IMR-90 (cell line): ENCODE data around the gene SPACA6. TPM values are rescaled to one million over a fixed set of nuclear protein-coding genes. Genes with fewer than 3 reads are reported as not detected.

ENCODE experiments used
- ATAC-seq: fragments of 200-7000 bp; cut with Tn5 transposase; 2 replicates; pipeline ENCODE4 v1.9.1; 2020; ENCODE audit warnings: low read depth, mild to moderate bottlenecking, moderate library complexity
- BruUV-seq: library from RNA; stranded (reverse); fragments of 400-500 nt; replicated peaks from 2 replicates; lab custom pipeline; 2021; lab: Mats Ljungman, UMichigan
- CTCF ChIA-PET: fragments of 300-600 bp; formaldehyde crosslinking; extraction: SDS; loops from one replicate; lab custom pipeline; 2021; ENCODE audit warnings: antibody characterized with exemption; lab: Yijun Ruan, JAX
- POLR2A ChIA-PET: fragments of 300-600 bp; sonication (Branson Sonifier 250); formaldehyde crosslinking; loops from one replicate; lab custom pipeline; 2022; ENCODE audit warnings: antibody characterized with exemption; ENCODE audit not compliant: unreplicated experiment; lab: Charles Lee
- DNase-seq: peaks from one replicate; pipeline ENCODE4 v3.0.0; 2013
- H2AFZ ChIP-seq: replicated peaks from 2 replicates; pipeline ENCODE3; 2013; ENCODE audit warnings: low read length, mild to moderate bottlenecking; ENCODE audit not compliant: poor library complexity
- H2AK5ac ChIP-seq: 2 replicates; pipeline ENCODE4 v1.6.1; 2013; ENCODE audit warnings: low read depth, low read length, inconsistent platforms
- H2AK9ac ChIP-seq: replicated peaks from 2 replicates; pipeline ENCODE3; 2013; ENCODE audit warnings: mild to moderate bottlenecking, low read depth, low read length, moderate library complexity; ENCODE audit not compliant: poor library complexity
- H2BK120ac ChIP-seq: 2 replicates; pipeline ENCODE4 v1.6.1; 2013; ENCODE audit warnings: low read depth, low read length, inconsistent platforms
- H2BK15ac ChIP-seq: 3 replicates; pipeline ENCODE4 v1.6.1; 2013; ENCODE audit warnings: low read depth, low read length, inconsistent platforms
- H2BK20ac ChIP-seq: 2 replicates; pipeline ENCODE4 v1.6.1; 2013; ENCODE audit warnings: low read depth, mild to moderate bottlenecking, inconsistent platforms, low read length, moderate library complexity
- H2BK5ac ChIP-seq: 2 replicates; pipeline ENCODE4 v1.6.1; 2013; ENCODE audit warnings: mild to moderate bottlenecking, low read depth, low read length, inconsistent platforms; ENCODE audit not compliant: poor library complexity, severe bottlenecking
- H3K14ac ChIP-seq: replicated peaks from 2 replicates; pipeline ENCODE4 v1.6.1; 2013; ENCODE audit warnings: low read depth, low read length, inconsistent platforms
- H3K18ac ChIP-seq: 2 replicates; pipeline ENCODE4 v1.6.1; 2013; ENCODE audit warnings: low read depth, low read length, control low read depth
- H3K23ac ChIP-seq: 2 replicates; pipeline ENCODE4 v1.6.1; 2013; ENCODE audit warnings: low read depth, low read length, inconsistent platforms
- H3K27ac ChIP-seq: 2 replicates; pipeline ENCODE4 v1.5.1; 2013; ENCODE audit warnings: mild to moderate bottlenecking, control low read depth, low read length; ENCODE audit not compliant: insufficient read depth
- H3K27me3 ChIP-seq: 2 replicates; pipeline ENCODE4 v1.6.1; 2013; ENCODE audit warnings: low read length; ENCODE audit not compliant: control insufficient read depth, insufficient read depth
- H3K36me3 ChIP-seq: 2 replicates; pipeline ENCODE4 v1.6.1; 2013; ENCODE audit warnings: low read length, mixed read lengths; ENCODE audit not compliant: control insufficient read depth, insufficient read depth
- H3K4ac ChIP-seq: 2 replicates; pipeline ENCODE4 v1.6.1; 2013; ENCODE audit warnings: low read depth, low read length, inconsistent platforms
- H3K4me1 ChIP-seq: 2 replicates; pipeline ENCODE4 v1.6.1; 2013; ENCODE audit warnings: low read length, mixed read lengths; ENCODE audit not compliant: control insufficient read depth, insufficient read depth
- H3K4me2 ChIP-seq: 2 replicates; pipeline ENCODE4 v1.6.1; 2013; ENCODE audit warnings: low read depth, mild to moderate bottlenecking, control low read depth, low read length, moderate library complexity
- H3K4me3 ChIP-seq: 2 replicates; pipeline ENCODE4 v1.5.1; 2013; ENCODE audit warnings: low read depth, mild to moderate bottlenecking, control low read depth, low read length, moderate library complexity; ENCODE audit not compliant: insufficient read depth
- H3K56ac ChIP-seq: 2 replicates; pipeline ENCODE4 v1.6.1; 2013; ENCODE audit warnings: low read length, inconsistent platforms; ENCODE audit not compliant: insufficient read depth; ENCODE audit errors: extremely low read depth
- H3K79me1 ChIP-seq, 2 experiments: 2 replicates each; pipeline ENCODE4 v1.6.1; 2013; ENCODE audit warnings: low read length in 2 of 2, inconsistent platforms in 1 of 2, low read depth in 1 of 2
- H3K9ac ChIP-seq: 2 replicates; pipeline ENCODE4 v1.6.1; 2013; ENCODE audit warnings: low read depth, low read length, control low read depth
- H3K9me1 ChIP-seq: 2 replicates; pipeline ENCODE4 v1.6.1; 2013; ENCODE audit warnings: low read length, inconsistent platforms; ENCODE audit not compliant: insufficient read depth
- H3K9me3 ChIP-seq: 2 replicates; pipeline ENCODE4 v1.6.1; 2013; ENCODE audit warnings: low read length; ENCODE audit not compliant: control insufficient read depth, insufficient read depth
- H4K20me1 ChIP-seq: 2 replicates; pipeline ENCODE4 v1.6.1; 2013; ENCODE audit warnings: low read length, inconsistent platforms; ENCODE audit not compliant: insufficient read depth
- H4K5ac ChIP-seq: 2 replicates; pipeline ENCODE4 v1.6.1; 2013; ENCODE audit warnings: mild to moderate bottlenecking, low read depth, low read length, control low read depth
- H4K8ac ChIP-seq, 2 experiments: 2 replicates each; pipeline ENCODE4 v1.6.1; 2013; ENCODE audit warnings: low read depth in 2 of 2, low read length in 2 of 2, control low read depth in 1 of 2, inconsistent platforms in 1 of 2
- H4K91ac ChIP-seq: 2 replicates; pipeline ENCODE4 v1.6.1; 2013; ENCODE audit warnings: low read depth, low read length, inconsistent platforms; ENCODE audit not compliant: insufficient read depth
- BHLHE40 ChIP-seq: fragments of 150-350 bp; IDR thresholded peaks from 2 replicates; pipeline ENCODE4 v1.6.1; 2016; ENCODE audit warnings: mild to moderate bottlenecking, low read depth, low read length
- CEBPB ChIP-seq: IDR thresholded peaks from 2 replicates; pipeline ENCODE4 v1.6.1; 2012; ENCODE audit warnings: low read depth, low read length, improper control_type of control experiment
- CHD1 ChIP-seq: IDR thresholded peaks from 2 replicates; pipeline ENCODE4 v1.6.1; 2012; ENCODE audit warnings: low read depth, low read length, improper control_type of control experiment
- MAFK ChIP-seq: IDR thresholded peaks from 2 replicates; pipeline ENCODE4 v1.6.1; 2012; ENCODE audit warnings: low read depth, low read length, improper control_type of control experiment
- MAZ ChIP-seq: IDR thresholded peaks from 2 replicates; pipeline ENCODE4 v1.6.1; 2012; ENCODE audit warnings: low read depth, mild to moderate bottlenecking, low read length, improper control_type of control experiment, moderate library complexity, borderline replicate concordance
- MXI1 ChIP-seq: IDR thresholded peaks from 2 replicates; pipeline ENCODE4 v1.6.1; 2012; ENCODE audit warnings: low read depth, mild to moderate bottlenecking, low read length, moderate library complexity, borderline replicate concordance
- NFE2L2 ChIP-seq: fragments of 150-350 bp; IDR thresholded peaks from 2 replicates; pipeline ENCODE4 v1.6.1; 2016; ENCODE audit warnings: low read depth, mild to moderate bottlenecking, low read length
- POLR2A ChIP-seq: IDR thresholded peaks from 2 replicates; pipeline ENCODE4 v1.6.1; 2012; ENCODE audit warnings: mild to moderate bottlenecking, low read depth, low read length
- RAD21 ChIP-seq: IDR thresholded peaks from 2 replicates; pipeline ENCODE4 v1.6.1; 2012; ENCODE audit warnings: low read length, improper control_type of control experiment
- RCOR1 ChIP-seq: IDR thresholded peaks from 2 replicates; pipeline ENCODE4 v1.6.1; 2012; ENCODE audit warnings: mild to moderate bottlenecking, low read length, improper control_type of control experiment; ENCODE audit not compliant: insufficient replicate concordance
- USF2 ChIP-seq: fragments of 150-350 bp; IDR thresholded peaks from 2 replicates; pipeline ENCODE4 v1.6.1; 2017; ENCODE audit warnings: mild to moderate bottlenecking, antibody characterized with exemption, low read length, low read depth
- WGBS, 2 experiments: methylation state at CpG; one replicate each; pipeline versions ENCODE4 v1.1.5 to v1.1.7; 2013; ENCODE audit warnings: missing lambda C conversion rate in 2 of 2; ENCODE audit not compliant: insufficient read length in 1 of 2; ENCODE audit errors: extremely low coverage in 2 of 2; 5-methylcytosine and 5-hydroxymethylcytosine counted together
- dilution Hi-C: fragments of 300-500 bp; cut with HindIII; formaldehyde crosslinking; loops from one replicate; pipeline ENCODE4 v1.14.3; 2018; ENCODE audit warnings: low sequenced_read_pairs; ENCODE audit not compliant: unreplicated experiment
- in situ Hi-C: fragments of 300-500 bp; cut with MboI; formaldehyde crosslinking; loops from 3 replicates; pipeline ENCODE4 v1.14.3; 2019; ENCODE audit warnings: low sequenced_read_pairs, inconsistent platforms, mixed read lengths
- intact Hi-C: fragments of 100-400 bp; cut with micrococcal nuclease; formaldehyde crosslinking; loops from 2 replicates; pipeline ENCODE4 v1.10.0; 2022
- polyA plus RNA-seq, 3 experiments: library from polyadenylated mRNA; depleted of rRNA; stranded (reverse); fragments of >200 nt; gene quantifications; 2 replicates each; pipeline ENCODE4 v1.2.3, GENCODE V29; 2012; ENCODE audit warnings: low replicate concordance in 1 of 3
- total RNA-seq: library from RNA; depleted of rRNA; stranded (reverse); fragments of >200 nt; gene quantifications from 2 replicates; pipeline ENCODE4 v1.2.3, GENCODE V29; 2012
- TF ChIP-seq, protein P1 (sequence below): conservative IDR thresholded peaks from 2 replicates; pipeline ENCODE4 v1.5.1; 2012; ENCODE audit warnings: mild to moderate bottlenecking, low read depth, low read length, improper control_type of control experiment

Gene SPACA6
- total and polyA plus RNA-seq, 2 of the 4 experiments (the other 2 are of a cell fraction) = 1.3 to 13.6 TPM

GRCh38 chr19:51703575-51704515 is 10.7 kb downstream of the SPACA6 start:
- Histone ChIP-seq H4K91ac (peak overlapping the region; percentile 54), H3K27me3 (no peaks in the 10 kb centered on the region), H3K79me1 (peaks cover 18 to 45% of the 10 kb centered on the region in 2 experiments), H2BK5ac (peak overlapping the region; percentile 58), H3K4me3 (peak overlapping the region; percentile 45), H2AK9ac (peak overlapping the region; percentile 77), H3K18ac (peak overlapping the region; percentile 22; the same call in 1 of the 2 replicates), H3K56ac (peak overlapping the region; percentile 33), H3K23ac (peak overlapping the region; percentile 70; the same call in 1 of the 2 replicates), H4K8ac (peak overlapping the region; percentile 78 to 82), H3K4ac (peak overlapping the region; percentile 91), H3K4me1 (0 out of 2 replicates have a peak, but pooled peaks cover 2% of the 10 kb centered on the region), H2BK20ac (no peak overlapping the region), H4K5ac (peak overlapping the region; percentile 36), H3K4me2 (peak overlapping the region; percentile 88), H3K36me3 (peaks cover 60% of the 10 kb centered on the region), H4K20me1 (peaks cover 24% of the 10 kb centered on the region), H3K14ac (peak overlapping the region; percentile 94), H2BK15ac (no peak overlapping the region), H2AK5ac (peak overlapping the region; percentile 22), H3K27ac (peak overlapping the region; percentile 82), H2AFZ (peak overlapping the region; percentile 87), H3K9me1 (peaks cover 11% of the 10 kb centered on the region), H3K9me3 (no peaks in the 10 kb centered on the region), H3K9ac (peak overlapping the region; percentile 83), H2BK120ac (no peak overlapping the region)
- in situ Hi-C loops (no loop called here), dilution Hi-C loops (no loop called here), intact Hi-C loops (no loop called here)
- peak; percentile 91 for ATAC-seq
- ChIA-PET POLR2A (interaction anchor here (2.2 kb wide), 1 partner anchor 15 kb away, joined by 7 read pairs; no protein-coding TSS in a partner anchor), CTCF (interaction anchor here (0.9 to 1.3 kb wide), 3 partner anchors 16 to 74 kb away, joined by 3 to 5 read pairs (median 3); no protein-coding TSS in a partner anchor)
- peak; percentile 89 for DNase-seq
- no TSS peak for BruUV-seq
- 0% methylated on average over 11 of the region's 74 CpGs; no CpG with 5 or more reads in 1 of the 2 experiments for WGBS, 2 experiments
- TF ChIP-seq USF2 (peak; percentile 48; the same call in 1 of the 2 replicates), BHLHE40 (peak; percentile 85), CHD1 (peak; percentile 40; the same call in 1 of the 2 replicates), RCOR1 (no peak), MAFK (peak; percentile 11; the same call in 1 of the 2 replicates), NFE2L2 (no peak), POLR2A (peak; percentile 78), CEBPB (no peak), MXI1 (peak; percentile 71; the same call in 1 of the 2 replicates), RAD21 (no peak), MAZ (peak; percentile 82; the same call in 1 of the 2 replicates)
- TF ChIP-seq, protein P1, sequence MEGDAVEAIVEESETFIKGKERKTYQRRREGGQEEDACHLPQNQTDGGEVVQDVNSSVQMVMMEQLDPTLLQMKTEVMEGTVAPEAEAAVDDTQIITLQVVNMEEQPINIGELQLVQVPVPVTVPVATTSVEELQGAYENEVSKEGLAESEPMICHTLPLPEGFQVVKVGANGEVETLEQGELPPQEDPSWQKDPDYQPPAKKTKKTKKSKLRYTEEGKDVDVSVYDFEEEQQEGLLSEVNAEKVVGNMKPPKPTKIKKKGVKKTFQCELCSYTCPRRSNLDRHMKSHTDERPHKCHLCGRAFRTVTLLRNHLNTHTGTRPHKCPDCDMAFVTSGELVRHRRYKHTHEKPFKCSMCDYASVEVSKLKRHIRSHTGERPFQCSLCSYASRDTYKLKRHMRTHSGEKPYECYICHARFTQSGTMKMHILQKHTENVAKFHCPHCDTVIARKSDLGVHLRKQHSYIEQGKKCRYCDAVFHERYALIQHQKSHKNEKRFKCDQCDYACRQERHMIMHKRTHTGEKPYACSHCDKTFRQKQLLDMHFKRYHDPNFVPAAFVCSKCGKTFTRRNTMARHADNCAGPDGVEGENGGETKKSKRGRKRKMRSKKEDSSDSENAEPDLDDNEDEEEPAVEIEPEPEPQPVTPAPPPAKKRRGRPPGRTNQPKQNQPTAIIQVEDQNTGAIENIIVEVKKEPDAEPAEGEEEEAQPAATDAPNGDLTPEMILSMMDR = peak; percentile 46
